ENCODE measurements around the gene ZNF546. TPM values are rescaled to one million over a fixed set of nuclear protein-coding genes. Genes with fewer than 3 reads are reported as not detected.

ZNF546 gene
- total and polyA plus RNA-seq, 4 donors = 0.50 to 10.6 (median 3.1) TPM

GRCh38 chr19:39971380-39972035, 25.4 kb upstream of the ZNF546 start:
- ATAC-seq (ENCODE audit: low FRiP score) = no peak
- no peaks in the 10 kb centered on the region for H3K4me1 ChIP-seq (ENCODE audit: control insufficient read depth in 1 of 2, insufficient read depth in 2 of 2, low read length in 2 of 2)
- peak overlapping the region; percentile 79 to 91 for H3K4me3 ChIP-seq (ENCODE audit: low read length in 2 of 2)
- H3K9me3 ChIP-seq (ENCODE audit: control insufficient read depth, low read length) = no peaks in the 10 kb centered on the region
- no peaks in the 10 kb centered on the region for H3K27me3 ChIP-seq (ENCODE audit: control insufficient read depth in 1 of 2, insufficient read depth in 2 of 2, low read length in 1 of 2)
- H3K36me3 ChIP-seq (ENCODE audit: control insufficient read depth in 1 of 2, insufficient read depth in 2 of 2, low read length in 1 of 2) = peaks cover 0 to 3% of the 10 kb centered on the region in 2 donors
- DNase-seq = peak in 1 of 2 donors; percentile 77
- H3K27ac ChIP-seq (ENCODE audit: low read depth in 1 of 2, low read length in 2 of 2) = peak overlapping the region in 1 of 2 donors; percentile 88
- WGBS, 2 donors = 1% methylated on average over 21 of the region's 21 CpGs
- intact Hi-C loops (cut with DNase I) = loop anchor here in 1 of 2 donors (2.0 to 5.0 kb wide), 2 partner anchors 124 to 179 kb away; partner anchors contain the start of gene FBL

- whole genome bisulfite sequencing, 2 donors = 93 to 95% methylated on average over 24 of the region's 24 CpGs
- Histone ChIP-seq H3K27me3 (ENCODE audit: control insufficient read depth in 1 of 2, insufficient read depth in 2 of 2, low read length in 1 of 2) (no peaks in the 10 kb centered on the region), H3K36me3 (ENCODE audit: control insufficient read depth in 1 of 2, insufficient read depth in 2 of 2, low read length in 1 of 2) (peaks cover 0 to 3% of the 10 kb centered on the region in 2 donors), H3K9me3 (ENCODE audit: control insufficient read depth, low read length) (no peaks in the 10 kb centered on the region), H3K27ac (ENCODE audit: low read depth in 1 of 2, low read length in 2 of 2) (no peak overlapping the region), H3K4me3 (ENCODE audit: low read length in 2 of 2) (no peak overlapping the region), H3K4me1 (ENCODE audit: control insufficient read depth in 1 of 2, insufficient read depth in 2 of 2, low read length in 2 of 2) (no peaks in the 10 kb centered on the region)
- intact Hi-C loops (cut with DNase I) = loop anchor here in 1 of 2 donors (5.0 kb wide), 1 partner anchor 127 kb away; the partner anchor contains the start of gene FBL
- ATAC-seq (ENCODE audit: low FRiP score) (no peak), DNase-seq (no peak)
These were observed 22.3 kb upstream of the ZNF546 start for GRCh38 chr19:39974377-39975155.

- DNase-seq = no peak
- no peaks in the 10 kb centered on the region for H3K9me3 ChIP-seq (ENCODE audit: control insufficient read depth, low read length)
- 96 to 100% methylated on average over 1 of the region's 1 CpG for WGBS, 2 donors
These were observed 14.0 kb upstream of the ZNF546 start for GRCh38 chr19:39982883-39983282.

GRCh38 chr19:39983695-39984300, 13.1 kb upstream of the ZNF546 start:
- no peak for ATAC-seq (ENCODE audit: low FRiP score)
- no peaks in the 10 kb centered on the region for H3K27me3 ChIP-seq (ENCODE audit: control insufficient read depth in 1 of 2, insufficient read depth in 2 of 2, low read length in 1 of 2)
- no peak overlapping the region for H3K4me3 ChIP-seq (ENCODE audit: low read length in 2 of 2)
- H3K4me1 ChIP-seq (ENCODE audit: control insufficient read depth in 1 of 2, insufficient read depth in 2 of 2, low read length in 2 of 2) = no peaks in the 10 kb centered on the region
- H3K9me3 ChIP-seq (ENCODE audit: control insufficient read depth, low read length) = no peaks in the 10 kb centered on the region
- H3K27ac ChIP-seq (ENCODE audit: low read depth in 1 of 2, low read length in 2 of 2) = no peak overlapping the region
- WGBS, 2 donors = 93 to 97% methylated on average over 5 of the region's 5 CpGs
- H3K36me3 ChIP-seq (ENCODE audit: control insufficient read depth in 1 of 2, insufficient read depth in 2 of 2, low read length in 1 of 2) = peaks cover 0 to 5% of the 10 kb centered on the region in 2 donors
- intact Hi-C loops (cut with DNase I) = no loop called here
- no peak for DNase-seq

More at GRCh38 chr19:39982883-39983282, 14.0 kb upstream of the ZNF546 start:
- H3K4me3 ChIP-seq (ENCODE audit: low read length in 2 of 2) = no peak overlapping the region
- H3K36me3 ChIP-seq (ENCODE audit: control insufficient read depth in 1 of 2, insufficient read depth in 2 of 2, low read length in 1 of 2) = peaks cover 0 to 5% of the 10 kb centered on the region in 2 donors
- no peak for ATAC-seq (ENCODE audit: low FRiP score)
- H3K27me3 ChIP-seq (ENCODE audit: control insufficient read depth in 1 of 2, insufficient read depth in 2 of 2, low read length in 1 of 2) = no peaks in the 10 kb centered on the region
- H3K4me1 ChIP-seq (ENCODE audit: control insufficient read depth in 1 of 2, insufficient read depth in 2 of 2, low read length in 2 of 2) = no peaks in the 10 kb centered on the region
- no peak overlapping the region for H3K27ac ChIP-seq (ENCODE audit: low read depth in 1 of 2, low read length in 2 of 2)
- intact Hi-C loops (cut with DNase I) = no loop called here

- ATAC-seq (ENCODE audit: low FRiP score) (no peak), DNase-seq (no peak)
- Histone ChIP-seq H3K27me3 (ENCODE audit: control insufficient read depth in 1 of 2, insufficient read depth in 2 of 2, low read length in 1 of 2) (no peaks in the 10 kb centered on the region), H3K36me3 (ENCODE audit: control insufficient read depth in 1 of 2, insufficient read depth in 2 of 2, low read length in 1 of 2) (no peaks in the 10 kb centered on the region), H3K4me3 (ENCODE audit: low read length in 2 of 2) (no peak overlapping the region), H3K27ac (ENCODE audit: low read depth in 1 of 2, low read length in 2 of 2) (no peak overlapping the region), H3K9me3 (ENCODE audit: control insufficient read depth, low read length) (no peaks in the 10 kb centered on the region), H3K4me1 (ENCODE audit: control insufficient read depth in 1 of 2, insufficient read depth in 2 of 2, low read length in 2 of 2) (no peaks in the 10 kb centered on the region)
- intact Hi-C loops (cut with DNase I) = no loop called here
These were observed 10.2 kb upstream of the ZNF546 start for GRCh38 chr19:39986643-39987042.

- no peaks in the 10 kb centered on the region for H3K9me3 ChIP-seq (ENCODE audit: control insufficient read depth, low read length)
- no peaks in the 10 kb centered on the region for H3K36me3 ChIP-seq (ENCODE audit: control insufficient read depth in 1 of 2, insufficient read depth in 2 of 2, low read length in 1 of 2)
- H3K4me3 ChIP-seq (ENCODE audit: low read length in 2 of 2) = no peak overlapping the region
These were observed 9.7 kb upstream of the ZNF546 start for GRCh38 chr19:39987167-39987566.

GRCh38 chr19:39987596-39987995, 9.3 kb upstream of the ZNF546 start:
- intact Hi-C loops (cut with DNase I) = no loop called here
- no peaks in the 10 kb centered on the region for H3K27me3 ChIP-seq (ENCODE audit: control insufficient read depth in 1 of 2, insufficient read depth in 2 of 2, low read length in 1 of 2)
- no peaks in the 10 kb centered on the region for H3K36me3 ChIP-seq (ENCODE audit: control insufficient read depth in 1 of 2, insufficient read depth in 2 of 2, low read length in 1 of 2)
- H3K9me3 ChIP-seq (ENCODE audit: control insufficient read depth, low read length) = no peaks in the 10 kb centered on the region
- H3K27ac ChIP-seq (ENCODE audit: low read depth in 1 of 2, low read length in 2 of 2) = no peak overlapping the region
- ATAC-seq (ENCODE audit: low FRiP score) (no peak), DNase-seq (no peak)
- 85 to 96% methylated on average over 1 of the region's 1 CpG for WGBS, 2 donors
- no peaks in the 10 kb centered on the region for H3K4me1 ChIP-seq (ENCODE audit: control insufficient read depth in 1 of 2, insufficient read depth in 2 of 2, low read length in 2 of 2)
- H3K4me3 ChIP-seq (ENCODE audit: low read length in 2 of 2) = no peak overlapping the region

More at GRCh38 chr19:39987167-39987566, 9.7 kb upstream of the ZNF546 start:
- H3K27me3 ChIP-seq (ENCODE audit: control insufficient read depth in 1 of 2, insufficient read depth in 2 of 2, low read length in 1 of 2) = no peaks in the 10 kb centered on the region
- no peak overlapping the region for H3K27ac ChIP-seq (ENCODE audit: low read depth in 1 of 2, low read length in 2 of 2)
- intact Hi-C loops (cut with DNase I) = no loop called here
- DNase-seq = no peak
- H3K4me1 ChIP-seq (ENCODE audit: control insufficient read depth in 1 of 2, insufficient read depth in 2 of 2, low read length in 2 of 2) = no peaks in the 10 kb centered on the region
- no peak for ATAC-seq (ENCODE audit: low FRiP score)

GRCh38 chr19:39993605-39994004, 3.3 kb upstream of the ZNF546 start:
- 97 to 100% methylated on average over 1 of the region's 1 CpG for WGBS, 2 donors
- no peaks in the 10 kb centered on the region for H3K9me3 ChIP-seq (ENCODE audit: control insufficient read depth, low read length)
- no peaks in the 10 kb centered on the region for H3K27me3 ChIP-seq (ENCODE audit: control insufficient read depth in 1 of 2, insufficient read depth in 2 of 2, low read length in 1 of 2)
- H3K27ac ChIP-seq (ENCODE audit: low read depth in 1 of 2, low read length in 2 of 2) = no peak overlapping the region
- DNase-seq (no peak), ATAC-seq (ENCODE audit: low FRiP score) (no peak)
- intact Hi-C loops (cut with DNase I) = no loop called here
- H3K36me3 ChIP-seq (ENCODE audit: control insufficient read depth in 1 of 2, insufficient read depth in 2 of 2, low read length in 1 of 2) = no peaks in the 10 kb centered on the region
- no peak overlapping the region for H3K4me3 ChIP-seq (ENCODE audit: low read length in 2 of 2)
- H3K4me1 ChIP-seq (ENCODE audit: control insufficient read depth in 1 of 2, insufficient read depth in 2 of 2, low read length in 2 of 2) = peaks cover 0 to 2% of the 10 kb centered on the region in 2 donors

All from aorta (tissue), 5 donors.